NCI-H187 treated with DMSO at 0.1 percent for 48 hours (cell line): ENCODE results near the gene BEST2.

Source experiments
- DNase-seq: peaks from one replicate; lab custom pipeline; 2025; lab: John Stamatoyannopoulos, UW

Gene BEST2

DNA sequence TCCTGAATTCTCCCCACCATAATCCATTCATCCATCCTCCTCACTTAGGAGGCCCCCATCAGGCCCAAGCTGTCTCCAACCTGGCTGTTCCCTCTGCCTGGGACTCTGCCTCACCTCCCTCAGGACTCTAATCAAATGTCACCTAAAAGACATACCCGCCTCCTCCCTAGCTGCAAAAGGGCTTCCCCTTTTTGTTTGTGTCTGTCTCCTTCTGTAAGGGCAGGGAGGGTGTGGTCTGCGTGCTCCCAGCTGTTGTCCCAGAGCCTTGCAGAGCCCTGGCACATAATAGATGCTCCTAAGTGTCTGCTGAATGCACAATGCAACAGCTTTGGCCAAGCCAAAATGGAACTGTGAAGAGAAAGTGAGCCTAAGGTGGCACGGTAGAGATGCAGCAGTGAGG lies 21.5 kb upstream of the BEST2 start:
- no peak for DNase-seq

DNA sequence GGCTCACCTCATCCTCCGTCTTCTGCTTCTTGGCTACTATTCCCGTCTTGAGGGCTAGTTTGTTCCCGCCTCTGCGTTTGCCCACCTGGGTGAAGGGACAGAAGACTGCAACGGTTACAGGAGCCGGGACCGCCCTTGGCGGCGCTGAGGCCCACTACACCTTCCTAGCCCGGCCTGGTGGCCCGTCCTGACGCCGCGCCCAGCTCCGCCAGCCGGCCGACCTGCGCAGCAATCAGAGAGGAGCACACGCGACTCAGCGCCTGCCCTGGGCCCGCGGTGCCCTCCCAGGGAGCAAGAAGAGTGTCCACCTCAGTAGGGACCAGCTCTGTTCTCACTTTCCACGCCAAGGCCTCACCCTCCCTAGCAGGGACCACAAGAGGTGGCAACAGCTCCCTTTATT lies 20.3 kb upstream of the BEST2 start:
- DNase-seq, result no peak

DNA sequence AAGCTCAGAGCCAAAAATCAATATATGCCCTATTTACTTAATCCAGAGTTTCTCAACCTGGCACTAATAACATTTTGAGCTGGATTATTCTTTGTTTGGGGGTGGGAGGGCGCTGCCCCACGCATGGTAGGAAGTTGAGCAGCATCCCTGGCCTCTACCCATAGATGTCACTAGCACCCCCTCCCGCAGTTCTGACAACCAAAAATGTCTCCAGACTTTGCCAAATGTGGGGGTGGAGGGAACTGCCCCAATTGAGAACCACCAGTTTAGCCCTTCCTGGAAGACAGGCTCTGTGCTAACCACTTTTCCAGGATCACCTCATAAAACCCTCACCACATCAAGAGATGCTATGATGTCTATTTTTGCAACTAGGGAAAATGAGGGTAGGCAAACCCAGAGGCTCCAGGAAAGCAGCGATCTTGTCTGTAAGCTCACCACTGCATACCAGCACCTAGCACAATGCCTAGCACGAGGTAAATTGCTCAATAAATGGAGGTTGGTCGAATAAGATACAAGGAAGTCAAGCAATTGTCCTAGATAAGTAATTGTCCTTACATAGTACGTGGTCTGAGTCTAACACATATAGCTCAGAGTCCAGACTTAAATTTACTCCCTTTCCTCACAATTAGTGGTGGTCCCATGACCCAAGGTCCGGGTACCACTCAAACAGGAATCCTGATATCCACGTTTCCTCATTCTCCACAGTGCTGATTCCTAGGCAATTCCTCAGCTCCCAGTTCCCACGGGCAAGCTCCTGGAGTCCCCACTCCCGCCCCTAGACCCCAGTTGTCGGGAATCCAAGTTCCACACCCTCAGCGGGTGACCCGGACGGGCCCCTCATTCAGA lies 18.0 kb upstream of the BEST2 start:
- no peak for DNase-seq

DNA sequence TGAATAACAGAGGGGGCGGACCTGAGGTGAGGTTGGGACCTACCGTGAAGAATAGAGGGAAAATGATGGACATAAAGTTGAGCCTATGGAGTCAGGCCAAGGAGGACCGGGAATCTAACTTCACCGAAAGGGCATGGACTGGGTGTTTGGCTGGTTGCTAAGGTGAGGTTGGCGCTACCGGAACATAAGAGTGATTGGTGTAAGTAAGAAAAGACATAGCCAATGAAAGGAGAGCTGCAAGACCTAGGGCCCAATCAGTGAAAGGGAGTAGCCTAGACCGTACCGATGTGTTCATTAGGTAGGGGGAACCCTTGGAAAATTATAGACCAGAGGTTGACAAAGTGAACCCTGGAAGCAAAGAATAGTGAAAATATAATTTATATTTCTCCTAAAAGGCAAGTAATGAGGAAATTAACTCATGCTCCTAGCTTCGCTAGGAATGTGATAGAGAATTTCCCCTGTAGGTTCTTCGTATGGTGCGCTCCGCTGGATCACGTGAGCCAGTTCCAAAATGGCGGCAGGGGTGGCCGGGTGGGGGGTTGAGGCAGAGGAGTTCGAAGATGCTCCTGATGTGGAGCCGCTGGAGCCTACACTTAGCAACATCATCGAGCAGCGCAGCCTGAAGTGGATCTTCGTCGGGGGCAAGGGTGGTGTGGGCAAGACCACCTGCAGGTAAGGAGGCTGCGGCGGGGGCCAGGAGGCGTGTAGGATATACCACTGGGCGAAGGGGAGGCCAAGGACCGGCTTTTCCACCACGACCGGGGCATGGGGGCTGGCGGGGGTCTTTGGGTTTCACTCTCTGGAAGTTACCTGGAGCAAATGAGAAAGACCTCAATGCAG lies 14.4 kb upstream of the BEST2 start, which contains the start of gene GET3:
Gene GET3, plus strand, starts transcription at position 503 of the 840 bp plus-strand sequence. Its CDS starts 9 bp downstream, at position 512.
- DNase-seq, result peak; percentile 96

DNA sequence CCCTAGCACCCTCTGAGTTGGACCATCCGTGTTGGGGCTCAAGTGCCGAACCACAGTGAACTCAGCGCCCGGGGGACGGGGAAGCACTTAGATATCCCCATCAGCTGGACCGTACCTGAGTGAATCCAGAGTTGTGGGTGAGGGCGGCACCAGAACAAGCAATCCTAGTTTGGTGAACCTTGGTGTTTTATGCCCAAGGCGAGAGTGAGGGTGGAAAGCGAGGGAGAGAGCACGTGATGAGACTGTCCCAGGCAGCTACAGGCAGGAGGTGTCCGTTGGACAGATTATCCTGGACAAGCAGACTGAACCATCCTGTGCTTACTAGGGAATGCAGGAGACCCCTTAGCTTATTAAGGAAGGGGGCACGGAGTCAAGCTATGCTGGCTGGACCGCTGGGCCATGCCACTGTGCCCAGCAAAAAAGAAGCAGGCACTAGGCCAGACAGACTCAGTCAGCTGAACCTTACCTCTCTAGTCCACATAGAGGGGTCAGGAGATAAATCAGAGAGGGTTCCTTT lies 13.7 kb upstream of the BEST2 start:
- no peak for DNase-seq

DNA sequence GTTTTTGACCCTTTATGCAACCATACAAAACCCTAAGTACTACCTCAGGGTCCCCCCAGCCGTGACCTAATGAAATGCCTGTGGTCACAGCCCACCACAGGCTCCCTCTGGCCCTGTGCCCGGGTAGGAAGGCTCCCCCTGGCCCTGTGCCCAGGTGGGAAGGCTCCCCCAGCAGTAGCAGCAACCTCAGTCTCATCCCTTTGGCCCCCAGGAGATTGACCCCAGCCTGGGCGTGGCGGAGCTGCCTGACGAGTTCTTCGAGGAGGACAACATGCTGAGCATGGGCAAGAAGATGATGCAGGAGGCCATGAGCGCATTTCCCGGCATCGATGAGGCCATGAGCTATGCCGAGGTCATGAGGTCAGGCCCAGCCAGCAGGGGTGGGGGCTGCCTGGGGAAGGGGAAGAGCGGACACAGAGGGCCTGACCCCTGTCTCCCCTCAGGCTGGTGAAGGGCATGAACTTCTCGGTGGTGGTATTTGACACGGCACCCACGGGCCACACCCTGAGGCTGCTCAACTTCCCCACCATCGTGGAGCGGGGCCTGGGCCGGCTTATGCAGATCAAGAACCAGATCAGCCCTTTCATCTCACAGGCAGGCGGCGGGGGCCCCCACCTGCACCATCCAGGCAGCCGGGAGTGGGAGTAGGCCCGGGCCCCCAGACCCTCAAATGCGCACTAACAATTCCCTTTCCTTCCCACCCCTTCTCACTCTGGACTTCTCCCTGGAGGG lies 6.3 kb upstream of the BEST2 start:
- DNase-seq, result no peak

DNA sequence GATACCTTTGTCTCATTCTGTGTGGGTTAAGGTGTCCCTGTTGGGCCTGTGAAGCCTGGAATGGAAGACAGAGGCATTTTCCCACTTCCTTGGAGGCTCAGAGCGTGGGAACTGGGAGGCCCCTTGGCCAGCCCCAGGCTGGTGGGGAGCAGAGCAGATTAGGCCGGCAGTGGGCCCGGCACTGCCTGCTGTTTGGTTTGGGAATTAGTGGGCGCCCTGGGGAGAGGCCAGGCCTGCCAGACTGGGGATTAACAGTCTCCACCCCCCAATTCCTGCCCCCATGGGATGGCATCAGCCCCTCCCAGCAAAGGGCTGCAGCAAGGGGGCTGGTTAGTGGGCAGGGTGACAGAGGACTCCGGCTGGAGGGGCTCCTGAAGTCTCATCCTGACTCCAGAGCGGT lies 3.1 kb upstream of the BEST2 start:
- DNase-seq, result no peak

DNA sequence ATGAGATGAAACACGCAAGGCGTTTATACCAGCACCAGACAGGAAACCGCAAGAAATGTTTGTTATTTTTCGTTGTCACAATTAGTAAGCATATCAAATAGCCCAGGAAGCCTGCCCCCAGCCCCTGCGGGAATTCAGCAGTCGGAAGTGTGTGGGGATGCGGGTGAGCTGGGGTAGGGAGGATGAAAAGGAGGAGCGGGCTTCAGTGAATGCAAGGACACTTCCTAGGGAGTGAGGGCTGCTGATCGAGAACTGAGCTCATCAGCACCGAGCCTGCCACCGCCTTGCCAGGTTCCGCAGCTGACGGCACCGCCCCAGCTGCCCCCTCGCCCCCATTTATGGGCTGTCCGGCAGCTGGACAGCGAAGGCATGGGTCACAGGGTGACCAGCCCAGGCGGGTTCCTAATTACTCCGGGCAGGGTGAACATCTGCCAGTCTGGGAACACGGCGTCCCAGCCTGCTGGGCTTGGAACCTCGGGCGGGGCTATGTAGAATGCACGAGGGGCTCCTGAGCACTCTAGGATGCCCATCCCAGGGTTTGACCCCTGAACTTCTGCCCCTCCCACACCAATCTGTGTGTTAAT lies 1.6 kb upstream of the BEST2 start:
- DNase-seq, result no peak

DNA sequence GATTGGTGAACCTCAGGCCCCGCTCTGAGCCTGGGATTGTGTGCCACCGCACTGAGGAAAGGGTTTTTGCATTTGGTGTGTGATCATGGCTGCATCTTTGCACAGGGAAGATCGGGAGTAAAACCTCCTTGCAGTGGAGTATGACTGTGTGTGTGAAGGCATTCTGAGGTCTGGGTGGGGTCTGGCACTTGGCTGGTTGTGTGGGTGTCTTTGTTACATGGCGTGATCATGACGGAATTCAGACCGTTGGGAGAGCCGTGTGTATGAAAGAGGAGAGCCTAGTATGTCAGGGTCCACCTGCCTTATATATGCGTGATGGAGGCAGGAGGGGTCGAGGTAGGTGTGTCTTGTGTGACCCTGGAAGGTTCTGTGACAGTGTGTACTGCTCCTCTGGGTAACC lies 740 bp upstream of the BEST2 start:
- no peak for DNase-seq

DNA sequence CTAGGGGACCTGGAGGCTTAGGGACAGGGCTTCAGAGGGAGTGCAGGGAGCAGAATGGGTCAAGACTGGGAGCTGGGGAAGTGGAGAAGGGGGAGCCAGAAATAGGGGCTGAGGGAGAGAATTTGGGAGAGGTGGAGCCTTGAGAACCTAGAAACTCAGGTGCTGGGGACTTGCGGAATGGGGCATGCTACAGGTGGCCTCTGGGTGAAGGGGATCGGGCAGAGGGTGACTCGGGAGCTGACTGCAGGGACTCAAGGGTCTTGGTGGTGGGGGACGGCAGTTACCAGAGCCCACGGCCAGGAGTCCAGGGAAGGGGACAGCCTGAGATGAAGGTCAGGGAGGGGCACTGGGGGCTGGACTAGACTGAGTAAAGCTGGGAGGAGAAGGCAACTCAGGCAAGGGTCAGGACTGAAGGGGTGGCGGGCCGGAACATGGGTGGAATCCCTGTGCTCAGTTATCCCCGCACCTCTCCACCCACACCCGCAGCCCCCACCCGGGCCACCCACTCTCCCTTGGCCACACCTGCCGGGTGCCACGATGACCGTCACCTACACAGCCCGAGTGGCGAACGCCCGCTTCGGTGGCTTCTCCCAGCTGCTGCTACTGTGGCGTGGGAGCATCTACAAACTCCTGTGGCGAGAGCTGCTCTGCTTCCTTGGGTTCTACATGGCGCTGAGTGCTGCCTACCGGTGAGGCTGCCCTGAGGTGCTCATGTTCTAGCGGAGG lies 628 bp downstream of the BEST2 start:
- no peak for DNase-seq

DNA sequence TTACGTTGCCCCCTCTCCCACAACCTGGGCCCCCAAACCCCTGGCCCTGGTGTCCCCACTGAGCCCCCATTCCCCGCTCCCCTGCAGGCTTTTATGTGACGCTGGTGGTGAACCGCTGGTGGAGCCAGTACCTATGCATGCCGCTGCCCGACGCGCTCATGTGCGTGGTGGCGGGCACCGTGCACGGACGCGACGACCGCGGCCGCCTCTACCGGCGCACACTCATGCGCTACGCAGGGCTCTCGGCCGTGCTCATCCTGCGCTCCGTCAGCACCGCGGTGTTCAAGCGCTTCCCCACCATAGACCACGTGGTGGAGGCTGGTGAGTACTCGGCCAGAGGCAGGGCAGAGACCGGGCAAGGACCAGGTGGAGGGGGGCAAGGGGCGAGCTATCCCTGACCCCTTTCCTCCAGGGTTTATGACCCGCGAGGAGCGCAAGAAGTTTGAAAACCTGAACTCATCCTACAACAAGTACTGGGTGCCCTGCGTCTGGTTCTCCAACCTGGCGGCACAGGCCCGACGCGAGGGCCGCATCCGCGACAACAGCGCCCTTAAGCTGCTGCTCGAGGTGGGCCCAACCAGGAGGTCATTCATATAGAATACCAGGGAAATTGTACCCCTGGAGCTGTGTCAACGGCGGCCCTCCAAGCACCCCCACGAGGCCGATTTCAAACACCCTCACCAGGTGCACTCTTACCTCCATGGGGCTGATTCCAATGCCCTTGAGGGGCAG lies 3.0 kb downstream of the BEST2 start:
- DNase-seq, result no peak

DNA sequence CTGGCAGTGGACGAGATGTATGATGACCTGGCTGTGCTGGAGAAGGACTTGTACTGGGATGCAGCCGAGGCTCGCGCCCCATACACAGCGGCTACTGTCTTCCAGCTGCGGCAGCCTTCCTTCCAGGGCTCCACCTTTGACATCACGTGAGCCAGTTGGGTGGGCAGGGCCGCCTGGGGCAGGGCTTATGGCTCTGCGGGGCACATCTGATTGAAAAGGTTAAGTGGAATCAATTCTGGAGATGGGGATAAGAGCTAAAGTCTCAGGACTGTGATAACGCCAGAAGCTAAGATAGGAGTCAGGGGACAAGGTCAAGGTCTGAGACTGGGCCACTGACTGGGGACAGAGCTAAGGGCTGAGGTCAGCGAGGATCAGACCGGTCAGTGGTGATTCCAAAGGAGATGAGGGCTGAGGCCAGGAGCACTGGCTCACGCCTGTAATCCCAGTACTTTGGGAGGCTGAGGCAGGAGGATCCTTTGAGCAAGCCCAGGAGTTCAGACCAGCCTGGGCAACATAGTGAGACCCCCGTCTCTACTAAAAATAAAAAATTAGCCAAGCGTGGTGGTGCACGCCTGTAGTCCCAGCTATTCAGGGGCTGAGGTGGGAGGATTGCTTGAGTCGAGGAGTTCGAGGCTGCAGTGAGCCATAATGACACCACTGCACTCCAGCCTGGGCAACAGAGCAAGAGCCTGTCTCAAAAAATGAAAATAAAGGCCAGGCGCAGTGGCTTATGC lies 4.7 kb downstream of the BEST2 start:
- no peak for DNase-seq

DNA sequence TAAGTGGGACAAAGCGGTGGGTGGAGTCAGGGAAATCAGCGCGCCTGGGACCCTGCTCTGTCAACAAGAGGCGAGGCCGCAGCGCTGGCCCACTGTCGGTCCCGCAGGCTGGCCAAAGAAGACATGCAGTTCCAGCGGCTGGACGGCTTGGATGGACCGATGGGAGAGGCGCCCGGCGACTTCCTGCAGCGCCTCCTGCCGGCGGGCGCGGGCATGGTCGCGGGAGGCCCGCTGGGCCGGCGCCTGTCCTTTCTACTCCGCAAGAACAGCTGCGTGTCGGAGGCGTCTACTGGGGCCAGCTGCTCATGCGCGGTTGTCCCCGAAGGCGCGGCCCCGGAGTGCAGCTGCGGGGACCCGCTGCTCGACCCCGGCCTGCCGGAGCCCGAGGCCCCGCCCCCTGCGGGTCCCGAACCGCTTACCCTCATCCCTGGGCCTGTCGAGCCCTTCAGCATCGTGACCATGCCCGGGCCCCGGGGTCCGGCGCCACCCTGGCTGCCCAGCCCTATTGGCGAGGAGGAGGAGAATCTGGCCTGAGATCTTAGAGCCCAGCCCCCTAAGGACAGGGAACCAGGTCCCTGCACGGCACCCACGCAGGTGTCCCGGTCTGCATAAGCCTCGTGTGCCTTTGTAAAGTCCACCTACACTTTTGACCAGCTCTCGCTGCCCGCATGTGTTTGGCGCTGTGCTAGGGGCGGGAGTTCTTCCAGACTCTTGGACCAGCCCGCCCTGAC lies 6.1 kb downstream of the BEST2 start:
- no peak for DNase-seq

DNA sequence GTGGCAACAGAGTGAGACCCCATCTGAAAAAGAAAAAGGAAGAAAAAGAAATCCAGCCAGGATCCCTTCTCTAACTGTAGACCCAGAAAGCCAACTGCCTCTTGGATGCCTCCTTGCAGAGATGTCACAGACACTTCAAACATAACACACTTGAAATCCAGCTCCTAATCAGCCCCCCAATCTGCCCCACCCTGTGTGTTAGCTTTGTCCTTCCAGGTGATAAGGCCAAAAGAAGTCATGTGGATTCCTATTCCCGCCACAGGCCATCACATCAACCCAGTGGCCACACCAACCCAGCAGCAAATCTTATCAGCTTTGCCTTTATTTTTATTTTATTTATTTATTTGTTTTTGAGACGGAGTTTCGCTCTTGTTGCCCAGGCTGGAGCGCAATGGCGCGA lies 8.1 kb downstream of the BEST2 start:
- no peak for DNase-seq

DNA sequence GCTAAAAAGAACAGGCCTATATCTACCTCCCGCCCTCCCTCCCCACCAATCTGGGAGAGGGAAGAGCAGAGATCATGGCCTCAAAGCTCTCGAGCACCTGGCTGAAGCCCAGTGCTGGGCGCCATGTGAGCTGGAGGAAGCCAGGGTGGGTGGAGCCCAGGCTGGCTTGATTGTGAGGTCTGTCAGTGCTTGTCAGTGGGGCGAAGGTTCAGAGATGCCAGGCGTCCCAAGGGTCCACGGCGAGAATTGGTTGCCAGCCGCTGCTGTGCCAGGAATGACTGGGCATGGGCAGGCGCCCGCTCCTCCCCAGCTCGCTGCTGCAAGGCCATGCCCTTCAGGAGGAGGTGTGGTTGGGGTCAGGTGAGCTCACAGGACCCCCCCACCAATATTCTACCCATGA lies 11.5 kb downstream of the BEST2 start:
- no peak for DNase-seq

DNA sequence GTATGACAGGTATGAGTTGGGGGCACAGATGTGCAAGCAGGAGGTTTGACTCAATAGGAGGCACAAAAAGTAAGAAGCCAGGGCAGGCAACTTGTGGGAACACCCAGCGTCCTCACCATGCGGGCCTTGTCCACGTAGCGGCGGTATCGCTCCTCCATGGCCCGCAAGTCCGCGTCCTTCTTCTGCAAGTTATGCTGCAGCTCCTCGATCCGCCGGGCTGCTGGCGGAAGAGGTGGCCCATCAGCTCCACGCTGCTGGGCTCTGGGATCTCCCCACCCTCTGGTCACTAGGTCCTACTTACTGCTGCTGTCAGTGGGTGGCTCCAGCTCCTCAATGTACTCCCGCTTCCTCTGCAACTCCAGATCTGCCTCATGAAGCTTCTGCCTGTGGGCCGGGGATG lies 13.1 kb downstream of the BEST2 start:
- DNase-seq, result no peak

DNA sequence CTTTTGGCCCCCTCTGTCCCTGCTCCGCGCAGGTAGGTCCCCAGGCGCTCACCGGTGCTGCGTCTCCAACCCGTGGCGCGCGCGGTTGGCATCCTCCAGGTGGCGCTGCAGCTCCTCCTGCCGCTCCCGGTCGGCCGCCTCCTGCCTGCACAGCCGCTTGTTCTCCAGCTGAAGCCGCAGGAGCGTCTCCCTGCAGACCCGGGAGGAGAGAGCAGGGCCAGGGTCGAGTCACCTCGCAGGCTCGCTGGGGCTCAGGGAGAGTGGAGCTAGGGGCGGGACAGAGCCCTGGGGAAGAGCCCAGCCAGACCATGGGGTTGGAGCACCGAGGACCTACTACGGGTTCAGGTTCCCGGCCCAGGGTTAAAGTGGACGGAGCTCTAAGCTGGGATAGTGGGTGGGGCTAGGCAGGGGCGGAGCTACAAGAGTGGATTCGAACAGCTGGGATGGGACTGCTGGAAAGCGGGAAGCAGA lies 14.5 kb downstream of the BEST2 start:
- DNase-seq, result peak; percentile 46

DNA sequence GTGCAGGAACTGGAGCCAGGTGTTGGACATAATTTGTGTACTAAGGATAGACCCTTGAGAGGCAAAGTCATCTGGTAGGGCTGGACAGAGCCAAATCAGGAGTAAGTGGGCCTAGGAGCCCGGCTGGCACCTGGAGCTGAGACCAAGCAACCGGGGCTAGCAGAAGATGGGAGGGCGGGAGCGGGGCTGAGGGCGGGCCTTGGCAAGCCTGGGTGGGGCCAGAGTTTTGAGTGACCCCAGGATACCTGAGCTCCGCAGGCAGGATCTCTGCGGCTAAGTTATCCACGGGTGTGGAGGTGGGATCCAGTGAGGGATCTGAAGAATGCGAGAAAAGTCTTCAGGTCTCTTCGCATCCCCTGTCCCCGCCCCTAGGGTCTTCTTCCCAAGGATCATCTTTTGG lies 15.6 kb downstream of the BEST2 start:
- no peak for DNase-seq

DNA sequence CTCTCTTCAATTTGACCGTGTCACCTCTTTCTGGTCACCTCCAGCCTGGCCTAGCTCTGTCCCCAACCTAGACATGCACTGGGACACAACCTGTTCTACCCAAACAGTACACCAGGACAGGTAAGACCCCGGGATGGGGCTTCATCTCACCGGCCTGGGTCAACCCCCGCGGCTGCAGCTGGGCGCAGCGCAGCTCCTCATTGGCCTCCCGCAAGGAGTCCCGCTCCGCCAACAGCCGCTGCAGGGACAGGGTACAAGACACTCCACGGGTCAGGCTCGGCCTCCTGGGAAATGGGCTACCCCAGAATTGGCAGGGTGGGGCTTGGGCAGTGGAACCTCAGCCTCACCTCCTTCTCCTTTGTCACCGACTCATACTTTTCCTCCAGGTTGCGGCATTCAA lies 16.1 kb downstream of the BEST2 start:
- no peak for DNase-seq
